AG20443 (cell line): Measurements from ENCODE around the gene CCDC57.
A peak's percentile ranks its signal among the peaks of the same experiment; 100 is the strongest.

Experiments
- DNase-seq: peaks from one replicate; pipeline ENCODE4 v3.0.0; 2012; ENCODE audit warnings: low spot score, mixed read lengths

CCDC57 gene

DNA sequence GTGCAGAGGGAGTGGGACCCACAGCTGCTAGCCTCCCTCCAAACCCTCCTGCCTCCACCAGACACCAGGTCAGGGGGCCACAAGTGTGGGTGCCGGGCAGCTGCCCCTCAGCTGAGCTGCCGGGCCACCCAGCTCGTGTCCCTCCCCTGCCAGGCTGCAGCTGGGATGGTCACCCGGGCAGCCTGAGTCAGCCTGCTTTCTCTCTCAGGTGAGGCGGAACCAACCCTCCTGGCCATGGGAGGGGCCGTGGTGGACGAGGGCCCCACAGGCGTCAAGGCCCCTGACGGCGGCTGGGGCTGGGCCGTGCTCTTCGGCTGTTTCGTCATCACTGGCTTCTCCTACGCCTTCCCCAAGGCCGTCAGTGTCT, 23.1 kb upstream of the CCDC57 start:
- DNase-seq: no peak

DNA sequence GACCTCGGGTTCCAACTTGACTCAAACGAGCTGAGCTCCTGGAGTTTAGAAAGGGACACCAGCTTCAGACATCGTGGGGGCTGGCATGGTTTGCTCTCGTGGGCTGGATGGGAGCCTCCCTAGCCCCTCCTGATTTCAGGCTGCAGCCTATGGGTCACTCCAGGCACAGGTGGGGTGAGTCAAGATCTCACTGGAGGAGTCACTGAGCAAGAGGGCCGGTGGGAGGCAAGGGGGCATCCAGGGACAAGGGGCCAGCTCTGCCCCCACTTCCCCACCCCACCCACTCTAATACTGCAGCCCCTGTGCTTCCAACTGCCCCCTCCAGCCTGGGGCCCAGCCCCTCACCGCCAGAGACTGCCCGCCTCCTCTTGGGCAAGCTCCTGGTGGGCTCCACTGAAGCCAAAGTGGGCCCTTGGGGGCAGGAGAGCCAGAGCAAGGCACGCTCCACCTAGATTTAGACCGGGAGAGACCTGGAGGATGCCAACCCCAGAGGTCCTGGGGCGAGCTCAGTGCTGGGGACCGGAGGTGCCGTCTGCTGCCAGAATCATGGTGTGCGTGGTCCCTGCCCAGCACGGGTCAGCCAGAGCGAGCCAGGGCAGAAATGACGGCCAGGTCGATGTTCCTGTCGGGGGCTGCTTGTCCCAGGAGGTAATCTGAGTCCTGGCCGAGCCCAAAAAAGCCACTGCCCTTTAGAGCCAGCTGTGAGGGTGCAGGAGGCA, 22.6 kb upstream of the CCDC57 start:
- no peak for DNase-seq

DNA sequence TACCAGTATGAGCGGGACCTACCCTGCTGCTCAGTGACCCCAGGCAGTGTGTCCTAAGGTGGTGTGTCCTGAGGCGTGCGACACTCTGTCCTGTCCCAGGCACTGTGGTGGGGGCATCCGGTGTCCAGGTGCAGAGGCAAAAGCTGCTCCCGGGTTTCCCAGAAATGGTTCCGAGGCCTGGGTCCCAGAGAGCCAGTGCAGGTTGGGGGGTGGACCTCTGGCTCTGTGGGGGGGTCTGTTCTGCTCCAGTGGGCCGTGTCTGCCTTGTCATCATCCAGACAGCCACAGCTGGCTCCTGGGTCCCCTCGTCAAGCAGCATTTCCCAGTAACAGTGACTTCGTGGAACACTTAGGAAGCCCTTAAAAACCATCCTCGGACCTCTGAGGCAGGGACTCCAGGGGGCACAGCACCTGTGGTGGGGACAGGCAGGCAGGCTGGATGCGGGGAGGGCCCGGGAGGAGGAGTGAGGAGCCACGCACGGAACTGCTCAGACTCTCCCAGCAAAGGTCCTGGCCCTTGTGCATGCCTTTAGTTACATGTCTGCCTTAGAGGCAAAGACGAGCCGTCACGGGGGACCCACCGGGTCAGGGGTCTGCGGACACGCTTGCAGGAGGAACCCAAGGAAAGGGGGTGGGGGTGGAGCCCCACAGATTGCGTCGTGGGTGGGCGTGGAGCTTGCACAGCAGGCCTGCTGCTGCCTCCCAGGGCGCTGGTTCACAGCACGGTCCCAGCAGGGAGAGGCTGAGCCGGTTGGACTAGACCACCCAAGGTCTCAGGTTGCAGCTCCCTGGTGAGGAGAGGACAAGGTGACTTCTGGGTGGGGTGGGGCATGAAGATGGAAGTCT, 21.8 kb upstream of the CCDC57 start:
- DNase-seq: no peak

DNA sequence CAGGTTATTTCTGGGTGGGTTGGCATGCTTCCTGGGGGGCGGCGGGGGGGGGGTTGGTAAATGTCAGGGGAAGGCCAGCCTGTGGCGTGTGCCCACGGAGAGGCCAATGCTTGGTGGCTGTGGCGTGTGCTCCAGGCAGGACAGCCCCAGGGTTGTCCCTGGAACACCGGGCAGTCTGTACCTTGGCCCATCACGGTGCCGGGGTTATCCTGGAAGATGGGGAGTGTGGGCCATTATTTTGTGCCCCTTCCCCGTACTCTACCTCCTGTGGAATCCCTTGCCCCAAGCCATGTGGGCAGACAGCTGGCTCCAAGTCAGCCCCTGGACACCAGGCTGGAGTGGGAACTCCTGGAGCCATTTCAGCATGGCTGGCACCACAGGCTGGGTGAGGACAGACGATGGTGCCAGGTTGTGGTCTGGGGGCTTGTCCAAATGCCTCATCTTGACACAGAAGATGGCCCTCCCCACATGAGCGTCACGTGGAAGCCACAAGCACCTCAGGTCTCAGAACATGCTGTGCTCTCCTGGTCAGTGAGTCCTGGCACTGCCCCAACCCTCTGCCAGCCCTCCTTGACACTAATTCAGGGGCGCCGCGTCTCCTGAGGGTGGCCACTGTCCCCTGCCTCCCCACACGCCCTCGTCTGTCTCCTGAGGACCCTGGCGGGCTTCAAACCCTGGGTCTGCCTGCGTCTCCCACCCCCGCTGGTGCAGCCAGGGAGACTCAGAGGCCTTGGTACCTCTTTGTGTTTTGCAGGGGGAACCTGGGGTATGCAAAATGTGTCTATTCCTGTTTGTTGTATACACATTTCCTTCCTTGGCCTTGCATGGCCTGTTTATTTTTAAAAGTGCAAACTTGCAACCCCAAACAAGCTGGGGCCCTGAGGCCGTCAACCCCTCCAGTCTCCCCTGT, 20.5 kb upstream of the CCDC57 start:
- DNase-seq: no peak

DNA sequence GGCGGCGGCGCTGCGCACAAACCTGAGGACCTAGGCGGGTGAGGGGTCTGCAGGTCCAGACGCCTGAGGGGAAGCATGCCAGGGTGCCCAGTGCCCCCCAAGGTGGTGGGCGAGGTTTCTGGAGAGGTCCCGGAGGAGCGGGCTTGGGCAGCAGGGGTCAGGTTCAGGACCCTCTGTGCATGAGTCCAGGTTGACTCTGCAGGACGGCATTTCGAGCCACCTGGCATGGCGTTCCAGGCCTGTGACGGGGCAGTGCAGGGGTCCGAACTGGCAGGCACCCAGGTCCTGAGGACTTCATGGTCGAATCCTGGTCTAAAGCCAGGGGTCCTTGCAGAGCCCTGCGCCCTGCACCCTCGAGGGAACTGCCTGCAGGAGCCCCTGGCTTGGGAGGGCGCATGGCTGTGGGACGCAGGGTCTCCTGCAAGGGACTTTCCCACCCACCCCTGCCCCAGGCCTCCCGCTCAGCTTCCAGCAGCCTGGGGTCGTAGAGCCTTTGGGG, 19.7 kb upstream of the CCDC57 start:
- DNase-seq: no peak

DNA sequence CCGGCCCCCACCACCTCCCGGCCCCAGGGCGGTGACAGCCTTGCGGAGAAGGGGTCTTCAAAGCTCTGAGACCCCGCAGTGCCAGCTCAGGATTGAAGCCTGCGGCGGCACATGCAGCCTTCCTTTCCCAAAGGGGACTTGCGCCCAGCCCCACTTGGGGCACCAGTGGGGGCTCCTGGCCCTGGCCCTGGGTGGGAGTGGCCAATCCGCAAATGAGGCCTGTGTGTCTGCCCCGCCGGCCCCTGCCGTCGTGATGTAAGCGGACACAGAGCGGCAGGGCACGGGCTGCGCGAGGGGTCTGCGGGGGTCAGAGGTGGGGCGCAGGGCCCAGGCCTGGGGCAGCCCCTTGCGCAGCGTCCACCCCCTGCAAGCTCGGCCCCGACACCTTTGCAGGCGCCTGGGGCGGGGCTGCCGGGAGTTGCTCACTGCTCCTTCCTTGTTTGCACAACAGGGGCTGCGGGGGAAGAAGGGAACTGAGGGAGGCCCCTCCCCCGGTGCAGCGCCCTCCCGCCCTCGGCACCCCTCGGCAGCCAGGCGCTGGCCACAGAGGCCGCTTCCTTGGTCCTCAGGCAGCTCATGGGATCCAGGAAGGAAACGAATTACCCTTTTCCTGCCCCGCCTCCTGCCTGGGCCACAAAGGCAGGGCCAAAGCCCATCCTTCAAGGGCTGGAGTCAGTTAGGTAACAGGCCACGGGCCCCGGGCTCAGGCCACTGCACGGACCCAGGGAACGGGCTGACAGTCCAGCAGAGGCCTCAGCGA, 19.1 kb upstream of the CCDC57 start:
- peak; percentile 43 for DNase-seq

DNA sequence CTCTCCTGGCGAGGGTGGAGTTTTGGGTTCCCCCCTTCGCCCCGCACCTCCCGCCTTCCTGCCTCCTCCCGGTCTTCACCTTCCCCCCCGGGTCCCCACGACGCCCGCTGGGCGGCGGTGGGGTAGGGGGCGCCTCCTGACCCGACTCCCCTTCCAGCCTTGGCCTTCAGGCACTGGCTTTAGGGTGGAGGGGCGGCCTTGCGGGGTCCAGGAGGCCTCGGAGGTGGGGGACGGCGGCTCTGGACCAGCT, 18.6 kb upstream of the CCDC57 start:
- no peak for DNase-seq

DNA sequence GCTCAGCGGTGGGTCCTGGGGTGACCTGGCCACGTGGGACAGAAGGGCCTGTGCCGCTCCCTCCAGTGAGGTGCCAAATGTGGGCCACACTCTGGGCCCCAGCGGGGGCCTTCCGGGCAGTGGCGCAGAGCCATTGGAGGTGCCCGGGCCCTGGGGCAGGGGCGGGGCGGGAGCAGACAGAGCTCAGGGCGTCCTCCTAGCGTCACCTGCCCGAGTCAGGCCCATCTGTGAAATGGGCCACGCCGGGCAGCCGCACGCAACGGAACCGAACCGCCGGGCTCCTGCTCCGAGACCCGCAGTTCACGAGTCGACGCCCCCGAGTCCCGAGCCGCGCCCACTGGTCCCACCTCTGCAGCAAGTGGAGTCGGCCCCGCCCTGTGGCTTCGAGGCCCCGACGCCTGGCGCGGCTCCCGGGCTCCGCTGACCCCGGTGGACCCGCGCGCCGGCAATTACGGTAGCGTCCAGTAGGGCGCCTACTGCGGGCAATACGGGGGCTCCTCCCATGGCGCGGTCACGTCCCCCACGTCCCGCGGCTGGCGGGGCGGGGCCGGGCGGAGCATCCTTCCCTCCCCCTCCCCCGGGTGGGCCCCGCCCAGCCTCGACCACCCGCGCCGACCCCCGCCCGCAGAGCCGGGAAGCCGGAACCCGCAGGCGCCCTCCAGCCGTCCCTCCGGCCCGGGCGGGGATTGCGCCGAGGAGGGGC, 18.1 kb upstream of the CCDC57 start:
- peak; percentile 93 for DNase-seq

DNA sequence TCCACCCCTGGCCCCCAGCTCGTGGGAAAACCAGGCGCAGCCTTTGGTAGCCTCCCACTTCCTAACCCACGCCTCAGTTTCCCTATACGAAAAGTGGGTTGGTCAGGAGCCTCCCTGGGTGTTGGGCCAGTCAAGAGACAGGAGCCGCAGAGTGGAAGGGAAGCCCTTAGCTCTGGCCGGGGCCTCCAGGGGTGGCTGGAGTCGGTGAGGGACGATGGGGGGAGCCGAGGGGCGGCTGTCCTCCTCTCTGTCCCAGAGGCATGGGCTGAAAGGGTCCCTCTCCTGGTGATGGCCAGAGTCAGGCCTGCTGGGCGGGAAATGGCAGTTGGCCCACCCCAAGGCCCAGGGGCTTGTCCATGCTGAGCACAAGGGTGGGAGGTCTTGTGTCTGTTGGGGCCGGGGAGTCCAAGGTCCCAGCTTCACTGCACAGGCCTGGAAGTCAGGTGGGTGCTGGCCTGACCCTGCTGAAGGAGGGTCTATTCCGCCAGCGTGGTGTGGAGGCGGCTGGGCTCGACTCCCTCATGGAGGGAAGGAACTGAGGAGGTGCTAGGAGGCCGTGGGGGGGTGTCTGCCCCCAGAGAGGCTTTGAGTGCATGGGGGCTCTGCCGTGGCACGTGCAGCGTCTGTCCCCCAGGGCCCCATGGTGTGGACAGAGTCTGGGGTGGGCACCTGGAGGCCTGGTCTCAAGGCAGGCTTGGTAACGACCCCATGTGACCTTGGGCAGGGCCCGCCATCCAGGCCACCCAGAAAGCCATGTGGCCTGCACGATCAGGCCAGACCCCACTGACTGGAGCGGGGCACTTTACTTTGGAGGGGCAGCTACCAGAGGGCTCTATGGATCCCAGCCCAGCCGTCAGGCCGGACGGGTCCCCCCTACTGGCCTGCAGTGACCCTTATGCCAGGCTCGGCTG, 17.3 kb upstream of the CCDC57 start:
- no peak for DNase-seq

DNA sequence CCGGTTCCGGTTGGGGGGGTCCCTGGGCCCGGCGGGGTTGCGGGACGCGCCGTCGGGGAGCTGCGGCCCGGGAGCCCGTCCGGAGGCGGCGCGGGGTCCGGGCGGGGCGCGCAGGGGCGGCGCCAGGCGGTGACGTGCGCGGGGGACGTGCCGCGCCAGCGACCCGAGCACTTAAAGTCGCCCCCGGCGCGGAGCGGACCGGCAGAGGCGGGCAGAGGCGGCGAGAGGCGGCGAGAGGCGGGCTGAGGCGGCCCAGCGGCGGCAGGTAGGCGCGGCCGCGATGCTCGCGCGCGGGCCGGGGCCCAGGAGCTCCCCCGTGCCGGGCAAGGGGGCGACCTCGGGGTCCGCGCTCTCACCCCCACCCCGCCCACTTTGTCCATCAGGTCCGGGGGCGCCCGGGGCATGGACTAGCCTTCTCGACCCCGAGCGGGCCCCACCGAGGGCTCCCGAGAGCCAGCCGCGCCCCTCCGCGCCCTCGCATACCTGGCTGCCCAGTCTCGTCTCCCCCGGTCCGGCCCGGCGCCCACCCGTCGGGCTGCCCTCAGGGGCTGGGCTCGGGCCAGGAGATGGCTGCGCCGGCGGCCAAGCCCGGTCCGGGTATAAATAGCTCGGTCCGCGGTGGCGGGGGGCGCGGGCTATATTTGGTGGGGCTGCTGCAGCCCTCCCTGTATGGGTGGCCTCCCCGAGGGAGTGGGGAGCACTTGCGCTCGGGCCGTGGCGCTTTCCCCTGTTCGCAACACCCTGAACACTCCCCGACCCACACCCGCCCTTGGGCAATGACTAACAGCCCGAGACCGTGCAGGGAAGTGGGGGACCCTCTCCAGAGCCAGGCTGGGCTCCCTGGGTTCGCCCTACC, 16.4 kb upstream of the CCDC57 start, which contains the start of gene SLC16A3:
Gene SLC16A3, plus strand, starts transcription at position 201 of the 856 bp plus-strand sequence. CDS start 6,967 bp downstream, outside the sequence.
- DNase-seq: peak; percentile 95

DNA sequence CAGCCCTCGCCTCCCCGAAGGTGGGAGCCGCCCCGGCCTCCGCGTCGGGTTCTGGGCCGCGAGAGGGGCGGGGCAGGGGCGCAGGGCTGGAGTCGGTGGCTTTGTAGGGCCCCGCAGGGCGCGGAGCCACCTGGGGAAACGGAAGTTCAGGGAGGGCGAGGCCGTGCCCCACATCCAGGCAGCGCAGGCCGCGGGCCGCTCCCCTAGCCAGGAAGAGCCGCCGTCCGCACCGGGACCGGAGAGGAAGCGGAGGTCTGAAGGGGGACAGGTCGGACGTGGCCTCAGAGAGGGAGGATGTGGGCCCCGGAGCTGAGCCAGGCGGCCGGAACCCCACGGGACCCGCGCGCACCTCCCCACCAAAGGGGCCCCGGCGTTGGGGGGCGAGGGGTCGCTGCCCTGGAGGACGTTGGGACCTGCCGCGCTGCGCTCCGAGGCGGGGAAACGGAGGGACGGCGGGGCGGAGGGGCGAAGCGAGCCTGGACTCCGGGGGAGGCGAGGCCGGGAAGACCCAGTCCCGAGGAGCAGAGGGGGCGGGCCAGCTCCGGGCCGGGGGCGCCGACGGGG, 15.7 kb upstream of the CCDC57 start:
- no peak for DNase-seq

DNA sequence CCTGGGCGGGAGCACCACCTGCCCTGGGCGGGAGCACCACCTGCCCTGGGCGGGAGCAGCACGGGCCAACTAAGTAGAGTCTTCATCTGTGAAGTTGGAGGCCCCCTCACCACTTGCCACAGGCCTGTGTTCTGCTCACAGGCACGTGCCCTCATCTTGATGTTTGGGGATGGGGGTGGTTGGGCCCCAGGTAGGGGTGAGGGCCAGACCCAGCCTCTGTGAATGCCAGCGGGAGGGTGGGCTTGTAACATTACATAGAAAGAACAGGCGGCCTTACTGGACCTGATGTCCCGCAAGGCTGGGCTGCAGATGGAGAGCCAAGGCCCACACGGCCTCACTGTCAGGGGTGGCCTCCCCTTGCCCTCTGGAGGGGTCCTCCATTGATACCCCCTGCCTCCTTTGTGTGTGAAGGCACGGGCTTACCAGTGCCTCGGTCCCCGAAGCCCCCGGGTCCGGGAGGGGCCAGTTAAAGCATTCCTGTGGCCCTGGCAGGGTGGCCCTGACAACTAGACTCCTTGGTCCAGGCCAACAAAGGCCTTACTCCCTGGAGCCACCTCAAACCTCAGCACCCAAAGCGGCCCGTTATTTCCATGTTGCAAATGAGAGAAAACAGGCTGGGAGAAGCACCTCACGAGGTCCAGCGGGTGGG, 15.1 kb upstream of the CCDC57 start:
- DNase-seq: no peak

DNA sequence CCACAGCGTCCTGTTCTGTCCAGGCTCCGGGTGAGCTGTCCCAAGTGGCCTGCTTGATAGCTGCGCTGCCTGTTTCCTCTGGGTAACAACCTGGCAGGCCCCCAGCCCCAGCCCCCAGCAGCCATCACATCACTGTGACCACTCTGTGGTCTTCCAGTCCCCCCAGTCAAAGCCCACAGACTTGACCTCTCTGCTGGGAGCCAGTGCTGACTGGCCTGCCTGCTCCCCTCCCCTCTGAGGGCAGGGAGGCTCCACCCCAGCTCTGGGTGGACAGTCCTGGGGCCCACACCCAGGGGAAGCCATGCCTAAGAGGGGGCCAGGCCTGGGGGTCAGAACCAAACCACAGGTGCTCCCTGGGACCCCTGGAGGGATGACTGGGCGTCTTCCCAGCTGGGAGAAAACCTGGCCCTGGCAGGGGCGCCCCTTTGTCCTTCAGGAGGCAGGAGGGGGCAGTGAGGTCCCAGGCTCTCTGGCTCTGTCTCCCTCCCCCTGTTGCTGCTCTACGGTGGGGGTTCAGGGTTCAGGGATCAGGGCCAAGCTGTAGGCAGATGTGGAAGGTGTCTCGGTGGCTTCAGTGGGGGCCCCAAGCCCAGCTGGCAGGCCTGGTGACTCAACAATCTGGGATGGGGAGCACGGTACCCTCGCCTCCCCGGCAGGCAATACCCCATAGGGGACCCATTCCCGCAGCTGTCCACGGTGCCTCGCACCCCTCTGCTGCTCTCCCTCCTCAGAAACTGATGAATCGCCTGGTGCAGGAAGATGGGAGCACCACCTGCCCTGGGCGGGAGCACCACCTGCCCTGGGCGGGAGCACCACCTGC, 14.4 kb upstream of the CCDC57 start:
- DNase-seq: no peak

DNA sequence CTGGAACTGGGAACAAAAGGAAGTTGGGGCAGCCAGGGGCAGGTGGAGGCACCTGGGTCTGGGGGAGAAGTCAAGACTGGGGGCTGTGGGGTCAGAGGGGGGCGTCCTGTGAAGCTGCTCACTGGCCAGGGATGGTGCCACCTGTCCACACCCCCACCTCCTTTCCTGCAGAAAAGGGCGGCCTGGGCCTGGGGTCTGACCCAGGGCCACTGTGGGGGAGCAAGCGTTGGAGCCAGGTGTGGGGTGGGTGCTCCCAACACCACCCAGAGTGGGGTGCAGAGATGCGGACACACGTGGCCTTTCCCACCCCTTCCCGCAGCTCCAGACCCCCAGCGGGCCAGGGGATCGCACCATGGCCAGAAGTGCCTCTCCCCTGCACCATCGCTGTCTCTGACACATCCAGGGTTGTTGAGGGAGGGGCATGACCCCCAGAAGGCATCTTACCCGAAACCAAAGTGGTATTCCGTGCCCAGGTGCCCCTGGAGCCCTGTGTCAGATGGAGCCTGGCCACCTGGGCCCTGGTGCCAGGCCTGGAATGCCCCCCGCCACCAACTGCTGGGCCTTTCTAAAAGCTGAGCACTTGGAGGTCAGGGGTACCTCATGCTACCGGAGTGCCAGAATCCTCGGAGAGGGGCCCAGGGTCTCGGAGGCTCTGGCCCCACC, 13.6 kb upstream of the CCDC57 start:
- DNase-seq: no peak

DNA sequence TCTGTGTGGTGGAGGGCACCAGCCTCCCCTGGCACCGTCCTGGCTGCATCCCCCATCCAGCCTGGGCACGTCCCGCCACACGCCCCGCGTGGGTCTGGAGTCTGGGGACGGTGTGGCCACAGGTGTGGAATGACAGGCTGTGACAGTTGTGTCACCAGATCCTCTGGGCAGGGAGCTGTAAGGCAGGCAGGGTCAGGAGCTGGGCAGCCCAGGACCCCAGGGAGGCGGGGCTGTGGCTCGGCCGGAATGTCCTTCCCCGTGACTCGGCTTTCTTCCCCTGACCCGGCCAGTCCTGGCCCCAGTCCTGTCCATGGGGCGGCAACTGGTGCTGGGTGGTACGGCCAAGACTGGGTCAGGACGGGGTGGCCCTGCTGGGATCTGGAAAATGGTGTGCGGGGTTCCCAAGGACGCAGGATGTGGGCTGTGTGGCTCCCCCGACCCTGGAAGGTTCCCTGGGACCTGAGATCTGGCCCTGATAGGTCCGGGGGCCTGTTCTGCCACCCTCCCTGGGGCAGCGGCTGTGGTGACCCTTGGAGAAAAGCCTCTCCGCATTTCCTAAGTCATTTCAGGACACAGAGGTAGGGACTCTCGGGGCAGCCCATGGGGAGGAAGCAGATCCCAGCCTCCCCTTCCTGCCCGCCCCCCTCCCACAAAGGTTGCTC, 12.9 kb upstream of the CCDC57 start:
- no peak for DNase-seq

DNA sequence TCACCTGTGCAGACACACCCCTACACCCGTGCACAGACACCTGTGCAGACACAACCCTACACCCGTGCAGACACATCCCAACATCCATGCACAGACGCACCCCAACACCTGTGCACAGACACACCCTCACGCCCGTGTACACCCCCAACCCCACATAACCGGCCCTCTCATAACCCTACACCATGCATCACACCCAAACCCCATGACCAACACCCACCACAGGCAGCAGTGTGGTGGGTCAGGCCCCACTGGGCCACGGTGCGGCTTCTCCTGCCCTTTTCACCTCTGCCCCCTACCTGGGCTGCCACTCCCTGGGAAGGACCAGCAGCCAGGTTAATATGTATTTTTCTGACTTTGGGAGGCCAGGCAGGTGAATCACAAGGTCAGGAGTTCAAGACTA, 12.0 kb upstream of the CCDC57 start:
- DNase-seq: no peak
